Measurements from ENCODE around the gene PCDHGA8.
"Not testable (repeated sequence)": the region's sequence is repeated elsewhere in the genome, so short reads cannot be mapped to it uniquely, and the experiment has no call there.

PCDHGA8 gene

GRCh38 chr5:141432308-141432707 is 39.9 kb downstream of the PCDHGA8 start:
- not testable (repeated sequence) for DNase-seq (ENCODE audit: low spot score)

DNA sequence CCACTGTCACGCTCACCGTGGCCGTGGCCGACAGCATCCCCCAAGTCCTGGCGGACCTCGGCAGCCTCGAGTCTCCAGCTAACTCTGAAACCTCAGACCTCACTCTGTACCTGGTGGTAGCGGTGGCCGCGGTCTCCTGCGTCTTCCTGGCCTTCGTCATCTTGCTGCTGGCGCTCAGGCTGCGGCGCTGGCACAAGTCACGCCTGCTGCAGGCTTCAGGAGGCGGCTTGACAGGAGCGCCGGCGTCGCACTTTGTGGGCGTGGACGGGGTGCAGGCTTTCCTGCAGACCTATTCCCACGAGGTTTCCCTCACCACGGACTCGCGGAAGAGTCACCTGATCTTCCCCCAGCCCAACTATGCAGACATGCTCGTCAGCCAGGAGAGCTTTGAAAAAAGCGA is 40.3 kb downstream of the PCDHGA8 start:
- not testable (repeated sequence) for DNase-seq (ENCODE audit: low spot score)

DNA sequence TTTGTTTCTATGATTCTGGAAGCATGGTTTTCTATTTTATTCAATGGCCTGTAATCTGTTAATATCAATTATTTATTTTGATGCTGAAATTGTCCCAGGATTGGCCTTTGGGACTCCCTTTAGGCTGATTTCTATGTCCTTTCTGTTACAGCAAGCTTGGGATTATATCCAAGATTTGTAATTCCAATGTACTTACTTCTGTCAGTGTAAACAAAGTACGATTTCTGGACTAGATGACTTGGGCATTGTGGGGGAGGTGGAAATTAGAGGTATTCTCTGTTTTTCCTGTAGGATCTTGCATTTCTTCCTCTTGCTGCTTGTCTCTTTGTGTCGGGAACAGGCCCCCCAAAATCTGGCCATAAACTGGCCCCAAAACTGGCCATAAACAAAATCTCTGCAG is 41.6 kb downstream of the PCDHGA8 start:
- DNase-seq (ENCODE audit: low spot score) = no peak

DNA sequence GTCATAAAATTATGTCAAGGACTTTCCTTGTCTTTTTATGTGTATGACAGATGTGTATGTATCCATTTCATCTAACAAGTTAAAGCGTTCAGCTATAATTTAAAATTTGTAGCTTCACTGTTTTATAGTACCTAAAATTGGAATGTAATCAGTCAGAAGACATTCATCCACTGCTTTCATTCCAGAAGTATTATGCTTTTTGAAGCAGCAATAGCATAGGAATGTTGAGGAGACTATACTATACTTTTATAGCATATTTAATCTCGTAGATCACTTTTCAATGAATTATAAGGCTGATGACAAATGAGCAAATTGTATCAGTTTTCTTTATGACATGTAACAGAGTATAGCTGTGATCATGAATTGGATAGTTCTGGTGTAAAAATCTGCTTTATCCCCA is 44.8 kb downstream of the PCDHGA8 start:
- DNase-seq (ENCODE audit: low spot score) = no peak

GRCh38 chr5:141439411-141440141 is 47.1 kb downstream of the PCDHGA8 start:
- DNase-seq (ENCODE audit: low spot score) = no peak

- no peak for DNase-seq (ENCODE audit: low spot score)
These were observed 47.9 kb downstream of the PCDHGA8 start for GRCh38 chr5:141440341-141440740.

GRCh38 chr5:141441571-141442170 is 49.2 kb downstream of the PCDHGA8 start:
- DNase-seq (ENCODE audit: low spot score) = no peak
